ENCODE measurements around the gene FHAD1. TPM values are rescaled to one million over a fixed set of nuclear protein-coding genes. Genes with fewer than 3 reads are reported as not detected.

Gene FHAD1
- polyA plus RNA-seq, 1 of the 3 experiments (the other 2 are of a cell fraction): 0.48 TPM

DNA sequence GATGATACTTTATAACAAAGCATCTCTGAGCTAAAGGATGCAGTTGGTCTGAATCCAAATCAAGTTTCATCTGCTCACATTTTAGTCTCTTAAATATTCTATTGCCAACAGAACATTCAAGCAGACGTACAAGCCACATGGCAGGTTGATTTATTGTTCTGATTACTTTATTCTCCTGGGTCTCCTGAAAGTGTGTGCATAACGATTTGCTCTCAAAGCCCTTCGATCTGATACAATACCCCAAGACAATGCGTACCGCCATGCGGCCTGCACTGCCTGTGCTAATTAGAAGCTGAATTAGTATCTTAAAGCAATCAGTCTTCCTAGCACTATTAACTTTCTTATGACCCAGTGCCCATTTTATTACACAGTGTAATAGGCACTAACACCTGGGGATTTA, 56.9 kb downstream of the FHAD1 start:
- Histone ChIP-seq H3F3A (replicated peaks; ENCODE audit: insufficient read depth) (no peaks in the 10 kb centered on the region), H3K4me1 (ENCODE audit: control insufficient read depth in 1 of 2, insufficient read depth in 2 of 2, low read depth in 1 of 2, low read length in 1 of 2) (peaks cover 0 to 6% of the 10 kb centered on the region in 2 experiments; a peak in 1 of 4 replicates), H3K27ac (ENCODE audit: low read depth in 2 of 2, low read length in 1 of 2) (no peak overlapping the region), H3K9me3 (no peaks in the 10 kb centered on the region), H3K4me2 (no peak overlapping the region), H3K27me3 (ENCODE audit: insufficient read depth) (no peaks in the 10 kb centered on the region), H3K9me2 (no peaks in the 10 kb centered on the region), H3K79me2 (ENCODE audit: insufficient read depth) (no peaks in the 10 kb centered on the region), H3K9ac (no peak overlapping the region), H4K20me1 (ENCODE audit: insufficient read depth) (no peaks in the 10 kb centered on the region), H3K4me3 (ENCODE audit: low read depth in 2 of 2, low read length in 1 of 2) (no peak overlapping the region), H2AFZ (ENCODE audit: low read depth) (no peak overlapping the region), H3K36me3 (replicated peaks in 1 of 2; ENCODE audit: control insufficient read depth in 1 of 2, insufficient read depth in 2 of 2, low read length in 1 of 2) (no peaks in the 10 kb centered on the region)
- TF ChIP-seq POLR2AphosphoS5 (IDR thresholded peaks at IDR 0.05; ENCODE audit: low read depth, low read length): no peak
- TF ChIP-seq, protein P1, sequence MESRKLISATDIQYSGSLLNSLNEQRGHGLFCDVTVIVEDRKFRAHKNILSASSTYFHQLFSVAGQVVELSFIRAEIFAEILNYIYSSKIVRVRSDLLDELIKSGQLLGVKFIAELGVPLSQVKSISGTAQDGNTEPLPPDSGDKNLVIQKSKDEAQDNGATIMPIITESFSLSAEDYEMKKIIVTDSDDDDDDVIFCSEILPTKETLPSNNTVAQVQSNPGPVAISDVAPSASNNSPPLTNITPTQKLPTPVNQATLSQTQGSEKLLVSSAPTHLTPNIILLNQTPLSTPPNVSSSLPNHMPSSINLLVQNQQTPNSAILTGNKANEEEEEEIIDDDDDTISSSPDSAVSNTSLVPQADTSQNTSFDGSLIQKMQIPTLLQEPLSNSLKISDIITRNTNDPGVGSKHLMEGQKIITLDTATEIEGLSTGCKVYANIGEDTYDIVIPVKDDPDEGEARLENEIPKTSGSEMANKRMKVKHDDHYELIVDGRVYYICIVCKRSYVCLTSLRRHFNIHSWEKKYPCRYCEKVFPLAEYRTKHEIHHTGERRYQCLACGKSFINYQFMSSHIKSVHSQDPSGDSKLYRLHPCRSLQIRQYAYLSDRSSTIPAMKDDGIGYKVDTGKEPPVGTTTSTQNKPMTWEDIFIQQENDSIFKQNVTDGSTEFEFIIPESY (IDR thresholded peaks at IDR 0.05; ENCODE audit: borderline replicate concordance, low read depth): no peak
- TF ChIP-seq GABPA (IDR thresholded peaks at IDR 0.05; ENCODE audit: low read depth): no peak
- TF ChIP-seq RAD21 (IDR thresholded peaks at IDR 0.05; ENCODE audit: low read length): no peak
- TF ChIP-seq NRF1 (IDR thresholded peaks at IDR 0.05; ENCODE audit: low read depth, low read length): no peak
- no peak for TF ChIP-seq CHD2 (IDR thresholded peaks at IDR 0.05; ENCODE audit: low read length, partially characterized antibody)
- no peak for TF ChIP-seq TEAD4 (IDR thresholded peaks at IDR 0.05; ENCODE audit: borderline replicate concordance, insufficient read depth)
- TF ChIP-seq, protein P2, sequence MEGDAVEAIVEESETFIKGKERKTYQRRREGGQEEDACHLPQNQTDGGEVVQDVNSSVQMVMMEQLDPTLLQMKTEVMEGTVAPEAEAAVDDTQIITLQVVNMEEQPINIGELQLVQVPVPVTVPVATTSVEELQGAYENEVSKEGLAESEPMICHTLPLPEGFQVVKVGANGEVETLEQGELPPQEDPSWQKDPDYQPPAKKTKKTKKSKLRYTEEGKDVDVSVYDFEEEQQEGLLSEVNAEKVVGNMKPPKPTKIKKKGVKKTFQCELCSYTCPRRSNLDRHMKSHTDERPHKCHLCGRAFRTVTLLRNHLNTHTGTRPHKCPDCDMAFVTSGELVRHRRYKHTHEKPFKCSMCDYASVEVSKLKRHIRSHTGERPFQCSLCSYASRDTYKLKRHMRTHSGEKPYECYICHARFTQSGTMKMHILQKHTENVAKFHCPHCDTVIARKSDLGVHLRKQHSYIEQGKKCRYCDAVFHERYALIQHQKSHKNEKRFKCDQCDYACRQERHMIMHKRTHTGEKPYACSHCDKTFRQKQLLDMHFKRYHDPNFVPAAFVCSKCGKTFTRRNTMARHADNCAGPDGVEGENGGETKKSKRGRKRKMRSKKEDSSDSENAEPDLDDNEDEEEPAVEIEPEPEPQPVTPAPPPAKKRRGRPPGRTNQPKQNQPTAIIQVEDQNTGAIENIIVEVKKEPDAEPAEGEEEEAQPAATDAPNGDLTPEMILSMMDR (IDR thresholded peaks at IDR 0.05): no peak
- ChIA-PET CTCF (interaction anchor here (0.6 to 4.3 kb wide), 46 partner anchors 8 to 416 kb away, joined by 3 to 26 read pairs (median 4); partner anchors contain the start of gene TMEM51), POLR2A (no interaction called here)
- WGBS (ENCODE audit: low lambda C conversion rate): 85% methylated on average over 6 of the region's 6 CpGs
- DNase-seq: no peak

DNA sequence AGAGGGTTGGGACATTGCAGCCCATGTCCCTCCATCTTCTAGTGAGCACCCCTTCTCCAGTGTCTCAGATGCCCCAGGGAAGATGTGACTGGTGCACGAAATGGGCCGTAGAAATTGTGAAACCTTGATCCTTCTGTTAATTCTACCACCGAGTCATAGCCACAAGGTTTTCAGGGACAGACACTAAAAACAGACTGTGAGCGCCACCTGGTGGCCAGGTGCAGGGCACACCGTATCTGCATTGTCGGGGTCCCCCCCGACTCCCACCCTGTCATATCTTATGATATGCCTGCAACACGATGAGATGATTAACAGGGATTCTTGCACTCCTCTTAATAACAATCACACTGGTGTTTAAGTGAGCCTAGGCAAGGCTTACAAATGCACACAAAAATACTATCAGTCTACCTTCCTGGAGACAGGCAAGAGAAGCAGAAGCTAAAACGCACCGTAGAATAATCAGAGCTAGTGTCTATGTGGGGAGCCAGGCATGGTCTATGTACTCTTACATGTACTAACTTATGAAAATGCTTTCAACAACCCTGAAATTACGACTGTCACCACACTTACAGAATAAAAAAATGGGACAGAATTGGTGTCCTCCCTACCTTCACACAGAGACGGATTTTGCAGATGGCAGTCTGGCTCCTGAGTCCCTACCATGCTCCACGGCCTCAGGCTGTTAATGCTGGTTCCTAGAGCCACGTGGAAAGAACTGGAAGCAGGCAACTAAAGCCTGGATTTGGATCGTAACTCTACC, 57.9 kb downstream of the FHAD1 start:
- no peaks in the 10 kb centered on the region for H4K20me1 ChIP-seq (ENCODE audit: insufficient read depth)
- ChIA-PET POLR2A (no interaction called here), CTCF (interaction anchor here (0.6 to 4.3 kb wide), 75 partner anchors 8 to 415 kb away, joined by 3 to 26 read pairs (median 4); partner anchors contain the start of genes CASP9 and TMEM51)
- DNase-seq: peak; percentile 79
- no peaks in the 10 kb centered on the region for H3K9me3 ChIP-seq
- H3F3A ChIP-seq (replicated peaks; ENCODE audit: insufficient read depth): no peaks in the 10 kb centered on the region
- H3K36me3 ChIP-seq (replicated peaks in 1 of 2; ENCODE audit: control insufficient read depth in 1 of 2, insufficient read depth in 2 of 2, low read length in 1 of 2): no peaks in the 10 kb centered on the region
- H2AFZ ChIP-seq (ENCODE audit: low read depth): no peak overlapping the region
- H3K4me3 ChIP-seq (ENCODE audit: low read depth in 2 of 2, low read length in 1 of 2): peak overlapping the region in 1 of 2 experiments; percentile 38; a peak in 1 of 4 replicates
- H3K9me2 ChIP-seq: no peaks in the 10 kb centered on the region
- H3K79me2 ChIP-seq (ENCODE audit: insufficient read depth): no peaks in the 10 kb centered on the region
- TF ChIP-seq, protein P3, sequence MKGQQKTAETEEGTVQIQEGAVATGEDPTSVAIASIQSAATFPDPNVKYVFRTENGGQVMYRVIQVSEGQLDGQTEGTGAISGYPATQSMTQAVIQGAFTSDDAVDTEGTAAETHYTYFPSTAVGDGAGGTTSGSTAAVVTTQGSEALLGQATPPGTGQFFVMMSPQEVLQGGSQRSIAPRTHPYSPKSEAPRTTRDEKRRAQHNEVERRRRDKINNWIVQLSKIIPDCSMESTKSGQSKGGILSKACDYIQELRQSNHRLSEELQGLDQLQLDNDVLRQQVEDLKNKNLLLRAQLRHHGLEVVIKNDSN (IDR thresholded peaks at IDR 0.05; ENCODE audit: borderline replicate concordance, low read depth): no peak
- TF ChIP-seq, protein P4, sequence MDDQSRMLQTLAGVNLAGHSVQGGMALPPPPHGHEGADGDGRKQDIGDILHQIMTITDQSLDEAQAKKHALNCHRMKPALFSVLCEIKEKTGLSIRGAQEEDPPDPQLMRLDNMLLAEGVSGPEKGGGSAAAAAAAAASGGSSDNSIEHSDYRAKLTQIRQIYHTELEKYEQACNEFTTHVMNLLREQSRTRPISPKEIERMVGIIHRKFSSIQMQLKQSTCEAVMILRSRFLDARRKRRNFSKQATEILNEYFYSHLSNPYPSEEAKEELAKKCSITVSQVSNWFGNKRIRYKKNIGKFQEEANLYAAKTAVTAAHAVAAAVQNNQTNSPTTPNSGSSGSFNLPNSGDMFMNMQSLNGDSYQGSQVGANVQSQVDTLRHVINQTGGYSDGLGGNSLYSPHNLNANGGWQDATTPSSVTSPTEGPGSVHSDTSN (IDR thresholded peaks at IDR 0.05): no peak
- peak; percentile 84 for TF ChIP-seq RAD21 (IDR thresholded peaks at IDR 0.05; ENCODE audit: low read length)
- no peak for TF ChIP-seq TAF1 (IDR thresholded peaks at IDR 0.05; ENCODE audit: borderline replicate concordance, low read depth, low read length)
- TF ChIP-seq, protein P2 (IDR thresholded peaks at IDR 0.05): peak; percentile 94
- TF ChIP-seq SMC3 (IDR thresholded peaks at IDR 0.05; ENCODE audit: low read depth, low read length): peak; percentile 63
- H3K4me2 ChIP-seq: no peak overlapping the region
- H3K4me1 ChIP-seq (ENCODE audit: control insufficient read depth in 1 of 2, insufficient read depth in 2 of 2, low read depth in 1 of 2, low read length in 1 of 2): peaks cover 0 to 6% of the 10 kb centered on the region in 2 experiments; a peak in 1 of 4 replicates
- H3K9ac ChIP-seq: no peak overlapping the region
- 33% methylated on average over 13 of the region's 15 CpGs for WGBS (ENCODE audit: low lambda C conversion rate)
- H3K27ac ChIP-seq (ENCODE audit: low read depth in 2 of 2, low read length in 1 of 2): no peak overlapping the region
- H3K27me3 ChIP-seq (ENCODE audit: insufficient read depth): no peaks in the 10 kb centered on the region

Data from SK-N-SH (cell line).